Activated naive CD4-positive, alpha-beta T cell treated with anti-CD3 and anti-CD28 coated beads, Interleukin-2, amount 50 U/mL, for 24 hours (primary cell): ENCODE results near the gene PYGM.
A peak's percentile ranks its signal among the peaks of the same experiment; 100 is the strongest.

ENCODE experiments used
- H3K27ac Mint-ChIP-seq: one replicate; pipeline ENCODE4 v1.8.0; 2021; ENCODE audit warnings: mild to moderate bottlenecking, mixed read lengths
- H3K27me3 Mint-ChIP-seq: one replicate; pipeline ENCODE4 v1.8.0; 2021; ENCODE audit warnings: mixed read lengths
- H3K36me3 Mint-ChIP-seq: one replicate; pipeline ENCODE4 v1.8.0; 2021; ENCODE audit warnings: mixed read lengths
- H3K4me1 Mint-ChIP-seq: one replicate; pipeline ENCODE4 v1.8.0; 2021; ENCODE audit warnings: mixed read lengths
- H3K4me3 Mint-ChIP-seq: one replicate; pipeline ENCODE4 v1.8.0; 2021; ENCODE audit warnings: mild to moderate bottlenecking, mixed read lengths
- H3K9me3 Mint-ChIP-seq: one replicate; pipeline ENCODE4 v1.8.0; 2021; ENCODE audit warnings: mixed read lengths

The PYGM gene

DNA sequence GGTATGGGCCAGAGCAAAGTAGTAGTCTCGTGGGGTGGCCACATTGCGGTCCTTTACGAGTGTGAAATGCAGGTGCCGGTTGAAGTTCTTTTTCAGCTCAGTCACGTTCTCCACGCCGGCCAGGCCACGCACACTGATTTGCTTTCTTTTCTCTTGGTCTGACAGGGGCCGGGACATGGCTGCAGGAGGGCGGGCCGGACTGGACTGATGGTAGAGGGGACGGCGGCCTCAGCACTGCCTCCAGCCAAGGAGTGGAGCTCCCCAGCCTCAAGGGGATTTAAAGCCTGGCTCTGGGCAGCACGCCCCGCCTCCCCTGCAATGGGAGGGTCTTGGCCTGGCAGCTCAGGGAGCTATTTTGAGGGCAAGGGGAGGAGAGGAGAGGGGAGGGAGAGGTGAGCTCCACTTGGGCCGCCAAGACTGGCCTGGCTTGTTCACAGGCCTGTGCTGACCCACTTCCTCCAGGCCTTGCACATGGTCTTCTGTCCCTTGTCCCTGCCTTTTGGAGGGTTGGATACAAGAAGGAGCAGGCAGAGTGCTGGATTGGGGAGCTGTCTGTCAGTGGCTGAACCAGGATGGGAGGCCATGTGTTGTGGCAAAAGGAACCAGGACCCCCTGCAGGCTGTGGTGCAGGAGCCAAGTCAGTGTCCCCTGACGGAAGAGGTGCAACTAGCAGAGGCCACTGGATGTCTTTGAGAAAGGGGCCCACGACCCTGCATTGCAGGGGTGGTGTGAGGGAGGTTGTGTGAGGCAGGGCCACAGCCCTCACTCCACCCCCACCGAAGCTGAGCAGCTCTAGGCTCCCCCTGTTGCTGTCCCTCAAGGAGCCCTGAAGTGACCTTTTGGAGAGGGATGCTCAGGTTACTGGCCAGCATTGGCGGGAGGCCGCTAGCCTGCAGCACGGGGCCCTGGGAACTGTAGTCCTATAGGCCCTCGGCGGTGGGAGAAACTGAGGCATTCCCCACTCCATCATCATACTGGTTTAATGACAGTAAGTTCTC is at the start of gene PYGM:
Gene PYGM (minus strand): TSS at position 253 of the 998 bp plus-strand sequence. CDS start 76 bp downstream, at position 177.
- no peaks in the 10 kb centered on the region for H3K9me3 Mint-ChIP-seq
- peaks cover 14% of the 10 kb centered on the region for H3K36me3 Mint-ChIP-seq
- H3K4me3 Mint-ChIP-seq: peak within 1 kb of the TSS; percentile 49
- no peaks in the 10 kb centered on the region for H3K27me3 Mint-ChIP-seq
- peaks cover 65% of the 10 kb centered on the region for H3K4me1 Mint-ChIP-seq
- peak within 1 kb of the TSS; percentile 90 for H3K27ac Mint-ChIP-seq

DNA sequence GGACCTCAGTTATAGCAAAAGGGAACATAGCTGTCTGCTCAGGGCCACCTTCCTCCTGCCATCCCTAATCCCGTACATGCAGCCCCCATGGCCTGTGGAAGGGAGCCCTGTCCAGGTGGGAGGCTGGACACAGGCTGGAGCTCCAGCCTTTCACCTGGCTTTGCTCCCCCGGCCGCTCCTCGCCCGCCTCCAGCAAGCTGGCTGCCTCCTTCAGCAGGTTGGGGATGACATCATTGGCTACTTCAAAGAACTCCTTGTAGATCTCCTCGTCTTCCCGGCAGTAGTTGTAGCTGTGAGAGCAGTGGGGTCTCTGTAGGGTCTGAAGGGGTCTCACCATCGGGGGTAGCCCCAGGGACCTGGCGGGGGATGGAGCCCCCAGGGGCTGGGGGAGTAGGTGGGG is 45.7 kb upstream of the PYGM start:
- Mint-ChIP-seq H3K4me1 (peaks cover 41% of the 10 kb centered on the region), H3K4me3 (no peak overlapping the region), H3K27me3 (no peaks in the 10 kb centered on the region), H3K36me3 (peaks cover 3% of the 10 kb centered on the region), H3K9me3 (no peaks in the 10 kb centered on the region), H3K27ac (no peak overlapping the region)

DNA sequence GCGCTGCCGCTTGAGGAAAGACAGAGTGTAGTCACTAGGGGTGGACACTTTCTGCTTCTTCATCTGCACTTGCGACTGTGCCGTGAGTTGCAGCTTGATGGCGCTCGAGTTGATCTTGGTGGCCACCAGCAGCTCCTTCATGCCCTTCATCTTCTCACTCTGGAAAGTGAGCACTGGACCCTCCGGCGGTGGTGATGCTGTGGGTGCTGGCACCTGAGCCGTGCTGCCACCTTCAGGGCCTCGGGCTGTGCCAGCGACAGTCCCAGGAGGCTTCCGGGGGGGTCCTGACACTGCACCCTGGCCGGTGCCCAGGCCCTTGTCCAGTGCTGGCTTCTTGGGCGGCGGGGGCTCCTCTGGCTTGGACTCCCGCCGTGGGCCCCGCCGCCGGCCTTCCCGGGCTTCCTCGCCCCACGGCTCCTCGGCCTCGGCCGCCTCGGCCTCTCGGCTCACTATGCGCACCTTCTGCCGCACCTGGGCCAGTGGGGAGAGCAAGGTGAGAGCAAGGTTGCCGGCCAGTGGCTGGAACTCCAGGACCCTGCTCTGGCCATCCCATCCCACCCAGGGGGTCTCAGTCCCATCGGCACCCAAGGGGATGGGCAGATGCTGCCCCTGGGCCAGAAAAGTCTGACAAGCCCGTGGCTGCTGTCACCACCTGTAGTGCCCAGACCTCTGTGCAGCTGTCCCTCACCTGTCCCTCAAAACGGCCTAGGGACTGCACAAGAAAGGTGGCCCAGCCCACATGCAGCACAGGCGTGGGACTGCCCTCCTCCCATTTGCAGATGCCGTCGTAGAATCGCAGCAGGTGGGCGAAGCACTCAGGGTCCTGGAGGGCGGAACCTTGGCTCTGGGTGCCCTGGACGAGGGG is 44.8 kb upstream of the PYGM start:
- peaks cover 4% of the 10 kb centered on the region for H3K36me3 Mint-ChIP-seq
- H3K4me3 Mint-ChIP-seq: peak overlapping the region; percentile 86
- no peaks in the 10 kb centered on the region for H3K9me3 Mint-ChIP-seq
- H3K27me3 Mint-ChIP-seq: no peaks in the 10 kb centered on the region
- H3K27ac Mint-ChIP-seq: peak overlapping the region; percentile 88
- peaks cover 37% of the 10 kb centered on the region for H3K4me1 Mint-ChIP-seq

- Mint-ChIP-seq H3K4me3 (peak overlapping the region; percentile 86), H3K36me3 (peaks cover 6% of the 10 kb centered on the region), H3K4me1 (peaks cover 36% of the 10 kb centered on the region), H3K27ac (peak overlapping the region; percentile 88), H3K9me3 (no peaks in the 10 kb centered on the region), H3K27me3 (no peaks in the 10 kb centered on the region)
Observed at GRCh38 chr11:64803846-64804345, 44.1 kb upstream of the PYGM start.

- Mint-ChIP-seq H3K27ac (peak within 1 kb of the TSS; percentile 88), H3K4me1 (peaks cover 37% of the 10 kb centered on the region), H3K27me3 (no peaks in the 10 kb centered on the region), H3K36me3 (peaks cover 8% of the 10 kb centered on the region), H3K4me3 (peak within 1 kb of the TSS; percentile 86), H3K9me3 (no peaks in the 10 kb centered on the region)
Observed at GRCh38 chr11:64803158-64803845, 43.5 kb upstream of the PYGM start, which contains the start of gene MAP4K2. MAP4K2 (minus strand) TSS chr11:64803214; CDS start chr11:64803149, 65 bp downstream.

- H3K9me3 Mint-ChIP-seq: no peaks in the 10 kb centered on the region
- peak overlapping the region; percentile 76 for H3K4me3 Mint-ChIP-seq
- no peak overlapping the region for H3K27ac Mint-ChIP-seq
- peaks cover 8% of the 10 kb centered on the region for H3K36me3 Mint-ChIP-seq
- no peaks in the 10 kb centered on the region for H3K27me3 Mint-ChIP-seq
- H3K4me1 Mint-ChIP-seq: peaks cover 34% of the 10 kb centered on the region
Observed at GRCh38 chr11:64802370-64803157, 42.8 kb upstream of the PYGM start.

DNA sequence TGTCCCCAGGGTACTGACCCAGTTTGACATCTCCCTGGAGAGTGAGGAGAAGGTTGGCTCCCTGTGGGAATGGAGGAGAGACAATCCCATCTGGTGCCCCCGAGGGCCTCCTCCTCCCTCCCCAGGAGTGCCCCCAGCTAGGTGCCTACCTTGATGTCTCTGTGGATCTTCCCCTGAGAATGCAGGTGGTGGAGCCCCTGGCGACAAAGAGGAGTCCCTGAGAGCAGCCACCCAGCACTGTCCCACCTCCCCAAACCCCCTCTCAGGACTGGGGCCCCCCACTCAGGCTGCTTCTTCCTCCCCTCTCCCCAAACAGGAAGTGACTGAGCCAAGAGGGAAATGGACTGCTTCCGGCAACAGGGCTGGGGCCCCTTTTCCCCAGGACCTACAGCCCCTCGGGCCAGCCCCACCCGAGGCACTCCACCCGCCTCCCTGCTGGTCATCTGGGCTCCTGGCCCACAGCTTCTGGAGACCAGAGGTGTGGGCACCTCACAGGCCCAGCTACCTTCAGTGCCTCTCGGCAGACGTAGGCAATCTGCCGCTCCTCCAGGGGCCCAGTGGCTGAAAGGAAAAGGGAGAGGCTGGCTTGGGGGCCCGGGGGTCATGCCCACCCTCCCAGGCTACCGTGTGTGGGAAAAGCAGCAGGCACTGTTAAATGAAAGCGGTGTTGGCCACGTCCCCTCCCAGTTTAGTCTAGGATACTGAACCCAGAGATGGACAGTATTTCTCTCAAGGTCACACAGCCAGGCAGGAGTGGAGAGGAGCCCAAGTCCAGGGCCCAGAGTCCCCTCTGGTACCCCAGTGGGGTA is 42.0 kb upstream of the PYGM start:
- H3K9me3 Mint-ChIP-seq: no peaks in the 10 kb centered on the region
- peaks cover 8% of the 10 kb centered on the region for H3K36me3 Mint-ChIP-seq
- H3K27ac Mint-ChIP-seq: peak overlapping the region; percentile 35
- H3K4me1 Mint-ChIP-seq: peaks cover 30% of the 10 kb centered on the region
- no peaks in the 10 kb centered on the region for H3K27me3 Mint-ChIP-seq
- peak overlapping the region; percentile 76 for H3K4me3 Mint-ChIP-seq

DNA sequence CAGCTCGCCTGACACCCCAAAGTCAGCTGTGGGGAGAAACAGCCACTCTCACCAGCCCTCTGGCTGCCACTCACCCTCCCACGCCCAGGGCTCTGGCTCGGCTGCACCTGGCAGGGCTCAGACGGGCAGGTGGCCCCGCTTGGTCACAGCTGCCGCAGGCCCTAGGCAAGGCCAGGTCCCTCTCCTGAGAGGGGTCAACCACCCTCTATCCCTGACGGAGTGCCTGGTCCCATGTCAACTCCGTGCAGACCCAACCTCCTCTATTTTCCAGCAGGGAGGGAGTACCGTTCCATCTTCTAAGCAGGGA is 41.3 kb upstream of the PYGM start:
- peaks cover 8% of the 10 kb centered on the region for H3K36me3 Mint-ChIP-seq
- H3K27ac Mint-ChIP-seq: no peak overlapping the region
- no peaks in the 10 kb centered on the region for H3K27me3 Mint-ChIP-seq

DNA sequence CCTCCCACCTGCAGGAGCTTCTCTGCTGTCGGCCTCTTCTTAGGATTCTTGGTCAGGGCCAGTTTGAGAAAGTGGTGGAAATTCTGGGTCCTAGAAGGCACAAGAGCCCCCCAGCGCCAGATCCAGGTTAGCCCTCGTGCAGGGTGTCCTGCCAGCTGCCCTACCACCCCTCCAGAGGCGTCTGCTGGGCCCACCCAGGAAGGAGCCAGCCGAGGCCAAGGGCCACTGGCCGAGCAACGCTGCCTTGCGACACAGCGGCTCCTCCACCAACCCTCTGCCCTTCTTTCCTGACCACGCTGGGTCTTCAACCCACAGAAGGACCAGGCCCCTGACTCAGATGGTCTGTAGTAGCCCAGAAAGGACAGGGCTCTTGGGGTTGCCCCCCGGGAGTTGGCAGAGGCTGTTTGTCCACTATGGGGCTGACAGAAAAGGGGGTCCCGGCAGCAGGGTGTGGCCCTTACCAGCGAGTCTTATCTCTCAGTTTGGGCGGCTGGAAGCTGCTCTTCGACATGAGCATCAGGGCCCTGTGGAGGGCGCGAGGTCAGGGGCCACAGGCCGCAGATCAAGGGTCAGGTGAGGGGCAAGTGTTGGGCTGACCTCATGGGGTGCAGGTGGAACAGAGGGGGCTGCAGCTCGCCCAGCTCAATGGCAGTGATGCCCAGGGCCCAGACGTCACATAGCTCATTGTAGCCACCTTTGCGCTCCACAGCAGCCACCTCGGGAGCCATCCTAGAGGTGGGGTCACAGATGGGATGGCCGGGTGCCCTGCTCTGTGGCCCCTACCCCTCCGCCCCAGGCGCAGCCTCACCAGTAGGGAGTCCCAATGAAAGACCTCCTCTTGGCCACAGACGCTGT is 40.8 kb upstream of the PYGM start:
- H3K9me3 Mint-ChIP-seq: no peaks in the 10 kb centered on the region
- H3K4me1 Mint-ChIP-seq: peaks cover 25% of the 10 kb centered on the region

More for the DNA sequence above, 41.3 kb upstream of the PYGM start:
- Mint-ChIP-seq H3K9me3 (no peaks in the 10 kb centered on the region), H3K4me1 (peaks cover 25% of the 10 kb centered on the region), H3K4me3 (peak overlapping the region; percentile 76)

GRCh38 chr11:64799623-64800302 is 40.0 kb upstream of the PYGM start:
- peaks cover 6% of the 10 kb centered on the region for H3K36me3 Mint-ChIP-seq
- no peak overlapping the region for H3K27ac Mint-ChIP-seq
- no peaks in the 10 kb centered on the region for H3K9me3 Mint-ChIP-seq
- no peaks in the 10 kb centered on the region for H3K27me3 Mint-ChIP-seq
- H3K4me3 Mint-ChIP-seq: no peak overlapping the region
- H3K4me1 Mint-ChIP-seq: peaks cover 29% of the 10 kb centered on the region

More for the DNA sequence above, 40.8 kb upstream of the PYGM start:
- peaks cover 6% of the 10 kb centered on the region for H3K36me3 Mint-ChIP-seq
- no peak overlapping the region for H3K27ac Mint-ChIP-seq
- peak overlapping the region; percentile 76 for H3K4me3 Mint-ChIP-seq
- no peaks in the 10 kb centered on the region for H3K27me3 Mint-ChIP-seq

DNA sequence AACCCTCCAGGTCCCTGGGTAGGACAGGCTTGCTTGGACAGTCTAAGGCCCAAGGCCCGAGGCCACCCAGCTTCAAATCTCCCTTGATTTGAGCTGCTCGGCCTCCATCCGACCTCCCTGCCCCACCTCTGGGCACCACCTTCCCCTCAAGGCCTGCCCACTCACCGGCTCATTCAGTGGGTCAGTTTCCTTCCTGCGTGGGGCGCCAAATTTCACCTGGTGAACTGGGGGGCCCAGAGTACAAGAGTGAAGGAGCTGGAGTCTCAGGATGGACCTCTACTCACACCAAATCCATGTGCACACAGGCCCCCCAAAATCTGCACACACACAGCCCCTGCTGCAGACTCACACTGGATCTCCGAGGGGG is 39.5 kb upstream of the PYGM start:
- Mint-ChIP-seq H3K4me3 (no peak overlapping the region), H3K4me1 (peaks cover 34% of the 10 kb centered on the region), H3K27ac (no peak overlapping the region), H3K9me3 (no peaks in the 10 kb centered on the region), H3K27me3 (no peaks in the 10 kb centered on the region), H3K36me3 (peaks cover 6% of the 10 kb centered on the region)

DNA sequence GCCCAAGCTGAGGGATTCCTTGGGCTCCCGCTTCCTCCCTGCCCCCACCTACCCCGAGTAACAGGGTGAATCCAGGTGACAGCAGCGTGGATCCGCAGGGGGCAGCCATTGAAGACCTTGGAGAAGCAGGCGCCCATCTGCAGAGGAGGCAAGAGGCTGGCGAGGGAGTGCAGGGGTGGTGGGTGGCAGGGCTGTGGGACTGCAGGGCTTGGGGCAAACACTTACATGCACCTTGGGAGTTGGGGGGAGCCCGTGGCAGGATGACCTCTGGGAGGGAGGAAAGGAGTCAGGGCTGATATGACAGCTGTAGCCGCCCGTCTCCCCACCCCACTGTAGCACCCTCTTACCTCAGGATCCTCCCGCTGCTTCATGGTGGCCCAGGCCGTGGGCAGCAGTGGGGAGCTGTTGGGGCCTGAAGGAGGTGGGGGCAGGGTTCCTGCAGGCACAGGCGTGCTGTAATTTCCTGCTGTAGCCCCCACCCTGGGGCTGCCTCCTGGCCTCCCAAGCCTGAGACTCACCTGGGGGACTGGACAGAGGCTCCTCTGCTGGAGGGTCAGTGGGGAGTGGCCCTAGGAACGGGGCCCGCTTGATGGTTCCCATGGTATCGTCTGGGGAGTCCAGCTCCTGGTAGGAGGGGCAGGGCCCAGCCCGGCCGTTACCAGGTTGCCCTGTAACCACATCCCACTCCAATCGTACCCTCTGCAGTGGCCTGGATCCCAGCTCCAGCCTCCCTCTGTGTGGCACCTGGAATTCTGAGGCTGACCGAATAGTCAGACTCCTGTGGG is 37.2 kb upstream of the PYGM start:
- peaks cover 6% of the 10 kb centered on the region for H3K36me3 Mint-ChIP-seq
- H3K4me1 Mint-ChIP-seq: peaks cover 32% of the 10 kb centered on the region
- H3K9me3 Mint-ChIP-seq: no peaks in the 10 kb centered on the region
- no peaks in the 10 kb centered on the region for H3K27me3 Mint-ChIP-seq
- no peak overlapping the region for H3K27ac Mint-ChIP-seq
- no peak overlapping the region for H3K4me3 Mint-ChIP-seq
